H9 (cell line): Measurements from ENCODE around the gene DEPDC5. TPM values are rescaled to one million over a fixed set of nuclear protein-coding genes. Genes with fewer than 3 reads are reported as not detected.

Experiments used
- DNase-seq: peaks from one replicate; pipeline ENCODE4 v3.0.0-alpha.2; 2017
- H2AFZ ChIP-seq: one replicate; pipeline ENCODE4 v1.6.1; 2013; ENCODE audit warnings: mild to moderate bottlenecking, low read length, control low read depth, moderate library complexity
- H2AK5ac ChIP-seq: 2 replicates; pipeline ENCODE4 v1.6.1; 2013; ENCODE audit warnings: low read length, control low read depth, mixed read lengths; ENCODE audit not compliant: insufficient read length
- H2BK120ac ChIP-seq: one replicate; pipeline ENCODE4 v1.6.1; 2013; ENCODE audit warnings: low read depth, mild to moderate bottlenecking, low read length, control low read depth, inconsistent platforms; ENCODE audit not compliant: poor library complexity, severe bottlenecking
- H2BK12ac ChIP-seq: 2 replicates; pipeline ENCODE4 v1.6.1; 2013; ENCODE audit warnings: low read length, control low read depth, mixed read lengths, low read depth; ENCODE audit not compliant: insufficient read length
- H2BK15ac ChIP-seq: 2 replicates; pipeline ENCODE4 v1.6.1; 2013; ENCODE audit warnings: low read depth, low read length, control low read depth
- H2BK20ac ChIP-seq: one replicate; pipeline ENCODE4 v1.6.1; 2013; ENCODE audit warnings: low read depth, mild to moderate bottlenecking, low read length, control low read depth, inconsistent platforms; ENCODE audit not compliant: poor library complexity, severe bottlenecking
- H2BK5ac ChIP-seq: 2 replicates; pipeline ENCODE4 v1.6.1; 2013; ENCODE audit warnings: low read length, control low read depth, mixed read lengths; ENCODE audit not compliant: insufficient read length
- H3K14ac ChIP-seq: 2 replicates; pipeline ENCODE4 v1.6.1; 2013; ENCODE audit warnings: low read length, control low read depth; ENCODE audit not compliant: insufficient read depth
- H3K18ac ChIP-seq: 2 replicates; pipeline ENCODE4 v1.6.1; 2013; ENCODE audit warnings: low read depth, mild to moderate bottlenecking, mixed read lengths, low read length, control low read depth; ENCODE audit not compliant: insufficient read length
- H3K23ac ChIP-seq: 2 replicates; pipeline ENCODE4 v1.6.1; 2013; ENCODE audit warnings: low read length, control low read depth, mixed read lengths, low read depth; ENCODE audit not compliant: insufficient read length
- H3K23me2 ChIP-seq: 2 replicates; pipeline ENCODE4 v1.6.1; 2013; ENCODE audit warnings: low read depth, mild to moderate bottlenecking, mixed read lengths, low read length, control low read depth; ENCODE audit not compliant: insufficient read length, poor library complexity, severe bottlenecking
- H3K27ac ChIP-seq: 2 replicates; pipeline ENCODE4 v1.5.1; 2013; ENCODE audit warnings: low read length, control low read depth, mixed read lengths, low read depth; ENCODE audit not compliant: insufficient read length
- H3K27me3 ChIP-seq: 2 replicates; pipeline ENCODE4 v1.6.1; 2013; ENCODE audit warnings: low read length, control low read depth, inconsistent platforms; ENCODE audit not compliant: insufficient read depth
- H3K4ac ChIP-seq: 2 replicates; pipeline ENCODE4 v1.6.1; 2013; ENCODE audit warnings: low read depth, mild to moderate bottlenecking, control low read depth, inconsistent platforms, low read length, moderate library complexity
- H3K4me1 ChIP-seq: 2 replicates; pipeline ENCODE4 v1.6.1; 2013; ENCODE audit warnings: low read length, control low read depth, inconsistent platforms; ENCODE audit not compliant: insufficient read depth
- H3K4me2 ChIP-seq: 2 replicates; pipeline ENCODE4 v1.6.1; 2013; ENCODE audit warnings: low read length, control low read depth, mixed read lengths; ENCODE audit not compliant: insufficient read length, insufficient read depth
- H3K56ac ChIP-seq: 2 replicates; pipeline ENCODE4 v1.6.1; 2013; ENCODE audit warnings: low read depth, mild to moderate bottlenecking, mixed read lengths, low read length, control low read depth; ENCODE audit not compliant: insufficient read length
- H3K79me1 ChIP-seq: 2 replicates; pipeline ENCODE4 v1.6.1; 2013; ENCODE audit warnings: low read depth, mild to moderate bottlenecking, moderate library complexity, low read length, control low read depth, inconsistent platforms; ENCODE audit not compliant: insufficient read depth, poor library complexity, severe bottlenecking
- H3K79me2 ChIP-seq: 2 replicates; pipeline ENCODE4 v1.6.1; 2013; ENCODE audit warnings: low read length, control low read depth, inconsistent platforms; ENCODE audit not compliant: insufficient read depth
- H3K9ac ChIP-seq: 2 replicates; pipeline ENCODE4 v1.6.1; 2013; ENCODE audit warnings: low read length, control low read depth, mixed read lengths; ENCODE audit not compliant: insufficient read length; ENCODE audit errors: extremely low read depth
- H3K9me3 ChIP-seq: one replicate; pipeline ENCODE4 v1.6.1; 2013; ENCODE audit warnings: low read depth, low read length, inconsistent platforms; ENCODE audit not compliant: control insufficient read depth
- H3T11ph ChIP-seq: one replicate; pipeline ENCODE4 v1.6.1; 2013; ENCODE audit warnings: mild to moderate bottlenecking, low read length, control low read depth, inconsistent platforms
- H4K20me1 ChIP-seq: one replicate; pipeline ENCODE4 v1.6.1; 2013; ENCODE audit not compliant: control insufficient read depth, insufficient read length, insufficient read depth
- H4K5ac ChIP-seq: 2 replicates; pipeline ENCODE4 v1.6.1; 2013; ENCODE audit warnings: low read depth, mild to moderate bottlenecking, mixed read lengths, low read length, control low read depth; ENCODE audit not compliant: insufficient read length
- H4K8ac ChIP-seq: replicated peaks from 2 replicates; pipeline ENCODE4 v1.6.1; 2013; ENCODE audit warnings: low read length, control low read depth, mixed read lengths, low read depth; ENCODE audit not compliant: insufficient read length
- H4K91ac ChIP-seq: 2 replicates; pipeline ENCODE4 v1.6.1; 2013; ENCODE audit warnings: low read depth, mild to moderate bottlenecking, moderate library complexity, mixed read lengths, low read length, control low read depth; ENCODE audit not compliant: insufficient read length
- H3K27ac Mint-ChIP-seq, 3 experiments: 2 replicates in 2 of 3; 3 replicates in 1 of 3; pipeline ENCODE4 v1.8.0; 2020 to 2021; ENCODE audit warnings: mixed read lengths in 3 of 3, mild to moderate bottlenecking in 1 of 3, moderate library complexity in 1 of 3
- H3K27me3 Mint-ChIP-seq: 2 replicates; pipeline ENCODE4 v1.8.0; 2021; ENCODE audit warnings: low read depth, mild to moderate bottlenecking, moderate library complexity, mixed read lengths
- H3K36me3 Mint-ChIP-seq, 3 experiments: 2 replicates in 2 of 3; 3 replicates in 1 of 3; pipeline ENCODE4 v1.8.0; 2020 to 2021; ENCODE audit warnings: low read depth in 3 of 3, mixed read lengths in 3 of 3; ENCODE audit not compliant: insufficient read depth in 1 of 3
- H3K4me1 Mint-ChIP-seq, 2 experiments: 2 replicates each; pipeline ENCODE4 v1.8.0; 2020; ENCODE audit warnings: mixed read lengths in 2 of 2
- H3K4me3 Mint-ChIP-seq, 2 experiments: 2 replicates in 1 of 2; 3 replicates in 1 of 2; pipeline ENCODE4 v1.8.0; 2020 to 2021; ENCODE audit warnings: mild to moderate bottlenecking in 2 of 2, mixed read lengths in 2 of 2, moderate library complexity in 1 of 2
- H3K9me3 Mint-ChIP-seq, 2 experiments: 2 replicates in 1 of 2; 3 replicates in 1 of 2; pipeline ENCODE4 v1.8.0; 2020; ENCODE audit warnings: mild to moderate bottlenecking in 2 of 2, mixed read lengths in 2 of 2, moderate library complexity in 1 of 2
- WGBS: extraction: QIAGEN DNeasy Blood & Tissue Kit; methylation state at CpG from one replicate; pipeline ENCODE4 v1.1.7; 2013; ENCODE audit warnings: missing lambda C conversion rate, low lambda C conversion rate, mixed read lengths; ENCODE audit not compliant: insufficient read length; ENCODE audit errors: extremely low coverage; 5-methylcytosine and 5-hydroxymethylcytosine counted together
- total RNA-seq: library from RNA; stranded (reverse); gene quantifications from 2 replicates; pipeline ENCODE4 v1.2.1, GENCODE V29; 2021
- TF ChIP-seq, protein P1 (sequence below): fragments of 200-600 bp; sonication (generic); conservative IDR thresholded peaks from 3 replicates; pipeline ENCODE4 v1.8.0; 2021; ENCODE audit warnings: antibody characterized with exemption, mild to moderate bottlenecking

Gene DEPDC5
- total RNA-seq, 1 experiment from 2014 or later = 29.2 TPM

DNA sequence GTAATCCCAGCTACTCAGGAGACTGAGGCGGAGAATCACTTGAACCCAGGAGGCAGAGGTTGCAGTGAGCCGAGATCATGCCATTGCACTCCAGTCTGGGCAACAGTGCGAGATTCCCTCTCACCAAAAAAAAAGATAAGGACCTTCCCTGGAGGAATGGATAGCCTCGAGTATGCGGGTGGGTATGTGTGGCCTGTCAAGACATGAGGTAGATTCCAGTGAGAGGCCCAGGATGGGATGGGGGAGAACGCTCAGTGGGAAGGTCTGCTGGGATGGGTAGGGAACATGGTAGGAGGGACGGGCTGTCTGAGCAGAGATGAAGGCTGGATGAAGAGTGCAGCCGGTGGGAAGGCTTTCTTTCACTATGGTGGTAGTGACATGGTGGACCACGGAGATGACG is 151.5 kb downstream of the DEPDC5 start:
- no peak overlapping the region; a peak in 1 of 5 replicates for H3K4me3 Mint-ChIP-seq
- H3K27ac Mint-ChIP-seq = peak overlapping the region in 2 of 3 experiments; percentile 11 to 38; a peak in 2 of 7 replicates
- H3K79me2 ChIP-seq = no peaks in the 10 kb centered on the region

More for the DNA sequence above, 151.5 kb downstream of the DEPDC5 start:
- Histone ChIP-seq H2BK5ac (no peak overlapping the region), H3K27me3 (no peaks in the 10 kb centered on the region), H3K18ac (no peak overlapping the region), H4K20me1 (no peaks in the 10 kb centered on the region), H3K56ac (no peak overlapping the region), H3K4ac (no peak overlapping the region), H2BK15ac (no peak overlapping the region), H3K9me3 (no peaks in the 10 kb centered on the region), H3T11ph (no peak overlapping the region), H3K23ac (no peak overlapping the region), H2BK20ac (no peak overlapping the region), H3K4me2 (no peak overlapping the region), H2AK5ac (no peak overlapping the region), H3K9ac (no peak overlapping the region), H3K27ac (no peak overlapping the region), H3K4me1 (no peaks in the 10 kb centered on the region), H4K8ac (no peak overlapping the region), H2BK12ac (no peak overlapping the region), H3K79me1 (no peaks in the 10 kb centered on the region), H2BK120ac (no peak overlapping the region), H4K5ac (no peak overlapping the region), H4K91ac (no peak overlapping the region), H3K14ac (no peak overlapping the region), H3K23me2 (no peaks in the 10 kb centered on the region), H2AFZ (no peak overlapping the region)
- Mint-ChIP-seq H3K4me1 (no peaks in the 10 kb centered on the region), H3K9me3 (no peaks in the 10 kb centered on the region), H3K36me3 (peaks cover 8 to 31% (median 30%) of the 10 kb centered on the region in 3 experiments; a peak in 6 of 7 replicates), H3K27me3 (no peaks in the 10 kb centered on the region)
- TF ChIP-seq, protein P1, sequence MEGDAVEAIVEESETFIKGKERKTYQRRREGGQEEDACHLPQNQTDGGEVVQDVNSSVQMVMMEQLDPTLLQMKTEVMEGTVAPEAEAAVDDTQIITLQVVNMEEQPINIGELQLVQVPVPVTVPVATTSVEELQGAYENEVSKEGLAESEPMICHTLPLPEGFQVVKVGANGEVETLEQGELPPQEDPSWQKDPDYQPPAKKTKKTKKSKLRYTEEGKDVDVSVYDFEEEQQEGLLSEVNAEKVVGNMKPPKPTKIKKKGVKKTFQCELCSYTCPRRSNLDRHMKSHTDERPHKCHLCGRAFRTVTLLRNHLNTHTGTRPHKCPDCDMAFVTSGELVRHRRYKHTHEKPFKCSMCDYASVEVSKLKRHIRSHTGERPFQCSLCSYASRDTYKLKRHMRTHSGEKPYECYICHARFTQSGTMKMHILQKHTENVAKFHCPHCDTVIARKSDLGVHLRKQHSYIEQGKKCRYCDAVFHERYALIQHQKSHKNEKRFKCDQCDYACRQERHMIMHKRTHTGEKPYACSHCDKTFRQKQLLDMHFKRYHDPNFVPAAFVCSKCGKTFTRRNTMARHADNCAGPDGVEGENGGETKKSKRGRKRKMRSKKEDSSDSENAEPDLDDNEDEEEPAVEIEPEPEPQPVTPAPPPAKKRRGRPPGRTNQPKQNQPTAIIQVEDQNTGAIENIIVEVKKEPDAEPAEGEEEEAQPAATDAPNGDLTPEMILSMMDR = no peak
- DNase-seq = no peak
- no CpG with 5 or more reads among the region's 10 CpGs for WGBS
